GM23248 (cell line): ENCODE measurements around the gene UCHL1.

Experiments
- EZH2 ChIP-seq: fragments of 200-600 bp; sonication (generic); IDR thresholded peaks from 2 replicates; pipeline ENCODE4 v1.6.1; 2018; ENCODE audit warnings: antibody characterized with exemption, mild to moderate bottlenecking; ENCODE audit not compliant: insufficient read depth, poor library complexity, severe bottlenecking
- EZH2phosphoT487 ChIP-seq: fragments of 200-600 bp; sonication (generic); IDR thresholded peaks from 2 replicates; pipeline ENCODE4 v1.6.1; 2018; ENCODE audit warnings: antibody characterized with exemption, moderate library complexity, mild to moderate bottlenecking, low read depth; ENCODE audit not compliant: insufficient read depth

GRCh38 chr4:41211951-41212615, 44.6 kb upstream of the UCHL1 start:
- TF ChIP-seq EZH2, result no peak
- TF ChIP-seq EZH2phosphoT487, result no peak
